ENCODE results near the gene PSMB10. TPM values are rescaled to one million over a fixed set of nuclear protein-coding genes. Genes with fewer than 3 reads are reported as not detected.

Gene PSMB10
- total RNA-seq, 1 experiment from 2014 or later, result 79.3 TPM

DNA sequence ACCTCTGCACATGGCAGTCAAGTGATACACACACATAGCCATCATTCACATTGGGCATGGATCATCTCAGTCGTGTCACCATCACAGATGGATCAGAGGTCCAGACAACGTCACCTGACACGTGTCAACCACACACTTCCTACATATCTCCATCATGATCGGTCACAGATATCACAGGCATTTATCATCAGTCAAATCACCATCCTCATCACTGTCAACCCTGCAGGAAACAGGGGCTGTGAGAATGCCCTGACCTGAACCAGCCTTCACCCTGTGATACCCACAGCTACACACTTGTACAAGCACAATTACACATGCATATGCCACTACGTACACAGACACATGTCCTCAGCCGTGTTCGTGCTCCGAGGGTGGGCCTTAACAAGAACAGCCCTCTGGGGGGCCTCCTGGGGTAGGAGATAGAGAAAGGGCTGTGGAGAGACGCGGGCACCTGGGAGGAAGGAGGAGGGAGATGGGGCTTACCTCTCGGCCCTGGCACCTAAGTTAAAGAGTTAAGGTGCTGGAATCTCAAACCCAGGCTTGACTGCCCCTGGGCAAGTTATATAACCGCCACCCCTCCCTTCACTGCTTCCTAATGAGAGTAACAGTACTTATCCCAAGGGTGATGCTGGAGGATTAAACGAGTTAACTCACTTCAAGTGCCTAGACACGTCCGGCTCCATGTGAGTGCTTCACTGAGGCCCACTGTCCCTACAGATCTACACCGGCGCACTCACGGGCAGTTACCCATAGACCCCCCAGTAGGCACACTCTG, 30.7 kb upstream of the PSMB10 start:
- no peak for TF ChIP-seq CTCF (IDR thresholded peaks at IDR 0.05; ENCODE audit: unreplicated experiment)
- peaks cover 23% of the 10 kb centered on the region for H3K4me1 Mint-ChIP-seq (ENCODE audit: low read depth, unreplicated experiment)
- H3K4me3 Mint-ChIP-seq (ENCODE audit: low read depth, unreplicated experiment), result peak overlapping the region; percentile 85
- H3K27me3 Mint-ChIP-seq (ENCODE audit: unreplicated experiment), result no peaks in the 10 kb centered on the region
- peak; percentile 13 for DNase-seq
- TSS peak; percentile 53 for BruUV-seq (replicated peaks)
- H3K9me3 Mint-ChIP-seq (ENCODE audit: low read depth, unreplicated experiment), result no peaks in the 10 kb centered on the region
- H3K36me3 Mint-ChIP-seq (ENCODE audit: insufficient read depth, unreplicated experiment), result peaks cover 36% of the 10 kb centered on the region
- peak overlapping the region; percentile 45 for H3K27ac Mint-ChIP-seq (ENCODE audit: unreplicated experiment)
- CTCF ChIA-PET, result no interaction called here
- intact Hi-C loops (cut with micrococcal nuclease; ENCODE audit: unreplicated experiment), result no loop called here

GRCh38 chr16:67966549-67967182, 30.0 kb upstream of the PSMB10 start:
- no TSS peak for BruUV-seq (replicated peaks)
- Mint-ChIP-seq H3K27me3 (ENCODE audit: unreplicated experiment) (no peaks in the 10 kb centered on the region), H3K9me3 (ENCODE audit: low read depth, unreplicated experiment) (no peaks in the 10 kb centered on the region), H3K4me3 (ENCODE audit: low read depth, unreplicated experiment) (peak overlapping the region; percentile 85), H3K4me1 (ENCODE audit: low read depth, unreplicated experiment) (peaks cover 23% of the 10 kb centered on the region), H3K27ac (ENCODE audit: unreplicated experiment) (no peak overlapping the region), H3K36me3 (ENCODE audit: insufficient read depth, unreplicated experiment) (peaks cover 36% of the 10 kb centered on the region)
- intact Hi-C loops (cut with micrococcal nuclease; ENCODE audit: unreplicated experiment), result no loop called here
- no peak for TF ChIP-seq CTCF (IDR thresholded peaks at IDR 0.05; ENCODE audit: unreplicated experiment)
- no peak for DNase-seq
- CTCF ChIA-PET, result no interaction called here

GRCh38 chr16:67965668-67966548, 29.3 kb upstream of the PSMB10 start:
- Mint-ChIP-seq H3K4me1 (ENCODE audit: low read depth, unreplicated experiment) (peaks cover 23% of the 10 kb centered on the region), H3K4me3 (ENCODE audit: low read depth, unreplicated experiment) (no peak overlapping the region), H3K36me3 (ENCODE audit: insufficient read depth, unreplicated experiment) (peaks cover 42% of the 10 kb centered on the region), H3K9me3 (ENCODE audit: low read depth, unreplicated experiment) (no peaks in the 10 kb centered on the region), H3K27ac (ENCODE audit: unreplicated experiment) (no peak overlapping the region), H3K27me3 (ENCODE audit: unreplicated experiment) (no peaks in the 10 kb centered on the region)
- no TSS peak for BruUV-seq (replicated peaks)
- CTCF ChIA-PET, result no interaction called here
- intact Hi-C loops (cut with micrococcal nuclease; ENCODE audit: unreplicated experiment), result no loop called here
- TF ChIP-seq CTCF (IDR thresholded peaks at IDR 0.05; ENCODE audit: unreplicated experiment), result no peak
- DNase-seq, result no peak

DNA sequence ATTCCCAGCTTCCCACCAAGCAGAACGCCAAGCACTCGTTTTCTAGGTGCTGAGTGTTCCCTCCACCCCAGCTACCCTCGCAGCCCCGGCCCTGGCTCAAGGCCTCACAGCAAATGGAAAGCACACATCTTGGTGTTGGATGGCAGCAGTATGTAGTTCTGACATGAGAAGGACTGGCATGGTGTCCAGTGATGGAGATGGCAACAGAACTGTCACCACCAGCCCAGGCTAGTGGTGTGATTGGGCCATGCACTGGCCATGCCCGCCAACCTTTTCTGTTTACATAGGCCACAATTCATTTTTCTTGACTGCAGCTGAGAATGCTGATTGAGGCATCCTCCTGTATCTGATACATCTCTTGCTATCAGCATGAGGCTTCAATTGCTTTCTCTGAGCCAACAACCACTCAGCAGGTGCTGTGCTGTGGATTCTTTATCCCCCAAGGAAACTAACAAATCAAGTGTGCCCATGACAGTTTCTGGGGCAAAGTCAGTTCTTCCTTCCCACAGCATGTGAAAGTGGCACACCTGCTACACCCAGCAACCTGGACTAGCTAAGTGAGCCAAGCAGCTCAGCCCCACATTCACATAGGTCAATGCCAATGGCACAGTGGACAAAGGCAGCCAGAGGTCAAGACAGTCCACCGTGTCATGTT, 28.0 kb upstream of the PSMB10 start:
- Mint-ChIP-seq H3K27me3 (ENCODE audit: unreplicated experiment) (no peaks in the 10 kb centered on the region), H3K4me1 (ENCODE audit: low read depth, unreplicated experiment) (peaks cover 19% of the 10 kb centered on the region), H3K27ac (ENCODE audit: unreplicated experiment) (no peak overlapping the region), H3K36me3 (ENCODE audit: insufficient read depth, unreplicated experiment) (peaks cover 38% of the 10 kb centered on the region), H3K4me3 (ENCODE audit: low read depth, unreplicated experiment) (no peak overlapping the region), H3K9me3 (ENCODE audit: low read depth, unreplicated experiment) (no peaks in the 10 kb centered on the region)
- TF ChIP-seq CTCF (IDR thresholded peaks at IDR 0.05; ENCODE audit: unreplicated experiment), result no peak
- intact Hi-C loops (cut with micrococcal nuclease; ENCODE audit: unreplicated experiment), result no loop called here
- DNase-seq, result no peak
- no TSS peak for BruUV-seq (replicated peaks)
- CTCF ChIA-PET, result no interaction called here

Measured in Calu3 (cell line).